RPMI8226 (cell line): ENCODE measurements around the gene TM9SF1.

Source experiments
- DNase-seq: peaks from one replicate; pipeline ENCODE4 v3.0.0-alpha.2; 2015

TM9SF1 gene

DNA sequence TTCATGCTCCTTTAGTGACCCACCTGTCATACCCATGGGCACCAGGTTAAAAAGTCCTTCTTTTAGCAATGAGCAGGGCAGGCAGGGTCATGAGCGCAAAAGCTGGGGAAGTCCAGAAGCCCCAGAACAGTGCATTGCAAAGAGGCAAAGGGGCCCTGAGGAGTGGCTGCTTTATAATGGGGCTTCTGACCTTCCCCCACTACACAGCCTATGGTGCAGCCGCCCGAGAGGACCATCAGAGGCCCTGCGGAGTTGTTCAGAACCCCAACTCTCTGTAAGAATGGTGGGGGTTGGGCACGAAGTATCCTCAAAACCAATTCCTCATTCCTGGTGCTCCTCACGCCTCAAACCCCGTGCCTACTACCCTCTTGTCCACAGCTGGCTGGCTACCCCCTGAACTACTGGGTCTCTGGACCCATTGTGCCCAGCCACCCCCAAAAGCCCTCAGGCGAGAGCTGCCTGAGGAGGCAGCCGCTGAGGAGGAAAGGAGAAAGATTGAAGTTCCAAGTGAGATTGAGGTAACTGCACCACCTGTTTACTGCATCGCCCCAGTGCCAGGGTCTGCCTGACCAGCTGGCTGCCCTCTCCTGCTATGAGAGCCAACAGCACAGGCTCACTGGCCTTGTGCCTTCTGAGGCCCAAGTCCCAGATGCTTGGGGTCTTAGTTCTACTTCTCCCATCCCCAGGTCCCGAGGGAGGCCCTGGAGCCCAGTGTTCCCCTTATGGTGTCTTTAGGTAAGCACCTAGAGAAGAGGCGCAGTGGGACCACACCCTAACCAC is 16.7 kb downstream of the TM9SF1 start:
- no peak for DNase-seq

DNA sequence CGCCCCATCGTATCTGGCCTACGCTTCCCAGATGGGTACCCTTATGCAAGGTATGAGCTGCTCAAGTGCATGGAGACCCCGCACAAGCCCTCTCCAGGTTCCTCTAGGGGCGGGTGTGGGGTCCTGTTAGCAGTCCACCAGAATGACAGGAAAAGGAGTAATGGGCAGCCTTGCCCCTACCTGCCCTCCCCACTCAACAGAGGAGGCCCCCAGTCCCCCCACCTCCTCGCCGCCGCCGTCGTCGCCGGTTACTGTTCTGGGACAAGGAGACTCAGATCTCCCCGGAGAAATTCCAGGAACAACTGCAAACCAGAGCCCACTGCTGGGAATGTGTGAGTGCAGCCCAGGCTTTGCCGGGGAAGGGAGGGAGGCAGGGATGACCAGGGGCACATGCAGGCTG is 17.4 kb downstream of the TM9SF1 start:
- DNase-seq = no peak

DNA sequence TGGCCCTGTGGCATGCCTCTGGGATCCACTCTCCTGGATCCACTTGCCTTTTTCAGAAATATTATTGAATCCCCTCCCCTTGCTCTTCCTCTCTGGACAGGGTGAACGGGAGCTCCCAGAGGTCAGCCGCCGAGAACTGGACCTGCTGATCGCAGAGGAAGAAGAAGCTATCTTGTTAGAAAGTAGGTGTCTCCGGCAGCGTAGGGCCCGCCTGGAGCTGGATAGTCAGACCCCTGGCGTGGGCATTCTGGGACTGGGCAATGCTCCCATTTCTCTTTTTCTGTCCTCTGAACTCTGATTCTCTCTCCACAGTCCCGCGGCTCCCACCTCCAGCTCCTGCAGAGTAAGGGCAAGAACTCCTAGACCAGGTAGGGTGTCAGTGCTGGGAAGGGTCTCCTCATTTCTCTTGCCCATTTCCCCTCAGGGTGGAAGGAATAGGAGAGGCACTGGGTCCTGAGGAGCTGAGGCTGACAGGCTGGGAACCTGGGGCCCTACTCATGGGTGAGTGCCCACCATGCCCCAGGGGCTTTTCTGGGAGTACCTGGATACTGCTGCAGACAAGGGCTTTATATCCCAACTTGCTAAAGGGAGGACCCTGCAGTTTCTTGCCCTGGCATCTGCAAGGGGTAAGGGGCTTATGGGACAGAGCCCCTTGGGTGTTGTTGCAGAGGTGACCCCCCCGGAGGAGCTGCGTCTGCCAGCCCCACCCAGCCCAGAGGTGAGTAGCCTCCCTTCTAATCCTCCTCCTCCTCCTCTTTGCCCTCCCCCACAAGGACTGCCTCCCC is 18.0 kb downstream of the TM9SF1 start:
- no peak for DNase-seq

DNA sequence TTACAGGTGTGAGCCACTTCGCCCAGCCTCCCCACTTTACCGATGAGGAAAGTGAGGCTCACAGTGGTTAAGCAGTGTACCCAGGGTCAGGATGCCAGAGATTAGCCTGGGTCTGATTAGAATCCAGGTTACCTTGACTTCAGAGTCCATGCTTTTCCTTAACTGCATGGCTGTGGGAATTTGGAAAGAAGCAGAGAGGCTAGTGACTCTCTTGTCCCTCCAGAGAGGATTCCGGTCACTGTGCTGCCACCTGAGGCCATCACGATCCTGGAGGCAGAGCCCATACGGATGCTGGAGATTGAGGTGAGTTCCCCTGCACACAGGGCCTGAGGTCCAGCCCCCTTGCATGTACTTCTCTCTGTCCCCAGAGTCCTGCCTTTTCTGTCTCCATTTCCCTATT is 18.6 kb downstream of the TM9SF1 start:
- no peak for DNase-seq

DNA sequence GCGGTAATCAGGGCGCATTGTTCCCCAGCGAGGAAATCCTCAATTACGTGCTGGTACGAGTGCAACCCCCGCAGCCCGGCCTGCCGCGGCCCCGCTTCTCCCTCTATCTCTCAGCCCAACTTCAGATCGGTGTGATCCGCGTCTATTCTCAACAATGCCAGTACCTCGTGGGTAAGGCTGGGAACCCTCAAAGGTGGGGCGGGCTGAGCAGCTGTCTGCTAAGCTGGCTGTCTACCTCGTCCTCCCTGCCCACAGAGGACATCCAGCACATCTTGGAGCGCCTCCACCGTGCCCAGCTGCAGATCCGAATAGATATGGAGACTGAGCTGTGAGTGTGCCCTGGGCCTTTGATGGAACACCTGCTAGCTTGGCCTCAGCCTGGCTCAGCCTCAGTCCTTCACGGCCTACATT is 22.4 kb downstream of the TM9SF1 start:
- DNase-seq = no peak

DNA sequence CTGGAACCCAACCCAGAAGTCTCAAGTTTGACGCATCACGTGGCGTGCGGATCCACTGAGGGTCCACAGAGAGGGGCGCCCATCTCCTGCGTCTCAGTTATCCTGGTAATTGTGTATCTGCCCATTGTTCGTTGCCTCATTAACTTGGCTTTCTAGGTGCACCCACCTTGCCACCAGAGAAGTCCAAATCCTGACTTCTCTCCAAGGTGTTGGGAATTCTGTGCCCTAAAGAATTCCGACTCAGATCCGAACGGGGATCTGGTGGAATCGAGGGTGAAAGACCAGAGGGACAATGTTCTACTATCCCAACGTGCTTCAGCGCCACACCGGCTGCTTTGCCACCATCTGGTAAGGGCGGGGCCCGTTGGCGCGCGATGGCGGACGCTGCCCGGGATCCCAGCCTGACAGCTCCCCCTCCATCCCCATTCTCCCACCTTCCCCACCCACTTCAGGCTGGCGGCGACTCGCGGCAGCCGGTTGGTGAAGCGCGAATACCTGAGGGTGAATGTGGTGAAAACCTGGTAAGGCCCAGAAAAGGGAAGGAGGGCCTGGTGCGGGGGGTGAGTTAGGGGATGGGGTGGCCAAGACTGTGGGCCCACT is 22.9 kb downstream of the TM9SF1 start:
- DNase-seq = no peak

DNA sequence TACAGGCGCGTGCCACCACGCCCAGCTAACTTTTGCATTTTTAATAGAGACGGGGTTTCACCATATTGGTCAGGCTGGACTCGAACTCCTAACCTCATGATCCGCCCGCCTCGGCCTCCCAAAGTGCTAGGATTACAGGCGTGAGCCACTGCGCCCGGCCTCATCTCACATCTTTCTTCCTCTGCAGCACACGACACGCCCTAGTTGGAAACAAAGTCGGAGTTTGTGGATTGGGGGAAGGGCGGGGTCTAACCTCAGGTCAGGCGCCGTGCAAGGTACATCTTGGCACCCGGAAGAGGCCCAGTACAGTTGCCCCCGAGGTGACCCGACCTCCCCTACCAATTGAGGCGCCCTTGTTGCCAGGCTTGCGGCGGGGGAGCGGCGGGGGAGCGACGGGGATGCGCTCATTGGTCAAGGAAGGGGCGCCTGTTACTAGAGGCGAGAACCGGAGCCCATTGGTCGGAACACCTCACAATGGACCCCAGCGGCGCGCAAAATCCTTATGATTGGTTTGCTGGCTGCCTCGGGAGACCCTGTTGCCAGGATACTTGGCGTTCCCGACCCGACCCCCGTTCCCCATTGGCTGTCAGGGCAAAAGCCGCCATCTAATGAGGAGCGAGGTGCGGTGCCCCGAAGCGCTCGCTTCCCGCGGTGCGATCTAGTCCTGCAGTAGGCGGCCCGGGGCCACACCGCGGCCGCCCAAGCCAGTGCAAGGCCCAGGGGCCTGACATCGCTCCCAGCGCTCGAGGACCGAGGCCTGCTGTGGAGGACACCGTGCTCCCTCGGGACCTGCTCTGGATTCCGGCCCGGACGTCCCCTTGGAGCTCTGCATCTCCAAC is 23.6 kb downstream of the TM9SF1 start, which contains the start of gene REC8:
TSS of gene REC8 (plus strand) at position 659 of the 839 bp plus-strand sequence. CDS start 473 bp downstream, outside the sequence.
- DNase-seq = no peak

DNA sequence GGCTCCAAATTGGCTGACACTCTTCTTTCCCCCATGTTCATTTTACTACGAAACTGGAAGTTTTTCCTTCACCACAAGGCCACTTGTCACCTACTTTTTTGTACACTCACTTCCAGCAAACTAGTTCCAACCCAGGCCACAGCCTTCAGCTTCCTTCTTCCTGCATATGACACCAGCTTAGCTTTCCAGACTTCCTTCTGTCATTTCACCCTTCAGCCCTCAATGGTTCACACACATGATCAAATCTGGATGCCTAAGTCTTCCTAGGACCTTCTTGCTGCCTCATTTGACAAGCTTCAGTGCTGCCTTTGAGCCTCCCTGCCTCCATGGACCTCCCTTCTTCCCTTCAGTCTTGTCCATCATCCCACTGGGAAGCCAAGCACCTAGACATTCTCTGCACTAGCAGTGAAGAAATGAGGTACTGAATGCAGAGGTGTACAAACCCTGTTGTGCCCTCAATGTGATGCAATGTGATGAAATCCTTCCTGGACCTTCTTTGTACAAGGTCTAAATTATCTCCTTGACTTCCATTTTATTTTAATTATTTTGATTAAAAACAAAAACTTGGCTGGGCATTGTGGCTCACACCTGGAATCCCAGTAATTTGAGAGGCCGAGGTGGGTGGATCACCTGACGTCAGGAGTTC is 27.6 kb downstream of the TM9SF1 start:
- DNase-seq = no peak

DNA sequence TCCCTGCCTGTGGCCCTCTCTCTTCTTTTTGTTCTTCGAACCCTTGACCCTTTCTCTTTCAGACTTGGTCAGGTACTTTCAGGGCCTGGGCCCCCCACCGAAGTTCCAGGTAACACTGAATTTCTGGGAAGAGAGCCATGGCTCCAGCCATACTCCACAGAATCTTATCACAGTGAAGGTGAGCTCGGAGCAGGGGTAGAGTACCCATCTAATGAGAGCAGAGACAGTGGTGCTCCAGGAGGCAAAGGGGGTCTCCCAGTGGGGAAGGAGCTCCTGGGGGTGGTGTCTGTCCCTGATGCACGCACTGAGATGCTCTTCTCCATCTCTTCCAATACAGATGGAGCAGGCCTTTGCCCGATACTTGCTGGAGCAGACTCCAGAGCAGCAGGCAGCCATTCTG is 29.5 kb downstream of the TM9SF1 start:
- DNase-seq = no peak

DNA sequence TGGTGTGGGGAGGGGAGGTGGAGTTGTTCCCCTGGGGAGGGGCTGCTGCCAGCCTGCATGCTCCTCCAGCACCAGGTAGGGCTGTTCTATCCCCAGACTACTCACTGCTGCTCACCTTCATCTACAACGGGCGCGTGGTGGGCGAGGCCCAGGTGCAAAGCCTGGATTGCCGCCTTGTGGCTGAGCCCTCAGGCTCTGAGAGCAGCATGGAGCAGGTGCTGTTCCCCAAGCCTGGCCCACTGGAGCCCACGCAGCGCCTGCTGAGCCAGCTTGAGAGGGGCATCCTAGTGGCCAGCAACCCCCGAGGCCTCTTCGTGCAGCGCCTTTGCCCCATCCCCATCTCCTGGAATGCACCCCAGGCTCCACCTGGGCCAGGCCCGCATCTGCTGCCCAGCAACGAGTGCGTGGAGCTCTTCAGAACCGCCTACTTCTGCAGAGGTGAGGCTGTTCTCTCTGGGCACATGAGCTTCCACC is 30.7 kb downstream of the TM9SF1 start:
- DNase-seq = no peak

DNA sequence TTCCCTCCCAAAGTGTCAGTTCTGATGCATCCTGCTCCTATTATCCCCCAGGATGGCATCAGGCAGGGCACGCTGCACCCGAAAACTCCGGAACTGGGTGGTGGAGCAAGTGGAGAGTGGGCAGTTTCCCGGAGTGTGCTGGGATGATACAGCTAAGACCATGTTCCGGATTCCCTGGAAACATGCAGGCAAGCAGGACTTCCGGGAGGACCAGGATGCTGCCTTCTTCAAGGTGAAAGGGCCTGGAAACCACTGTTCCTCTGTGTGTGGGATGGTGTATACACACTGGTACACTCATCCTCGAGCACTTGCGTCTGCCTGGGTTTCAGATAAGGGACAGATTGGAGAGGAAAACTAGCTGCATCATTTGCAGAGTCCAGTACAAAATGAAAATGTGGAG is 33.1 kb downstream of the TM9SF1 start:
- no peak for DNase-seq

DNA sequence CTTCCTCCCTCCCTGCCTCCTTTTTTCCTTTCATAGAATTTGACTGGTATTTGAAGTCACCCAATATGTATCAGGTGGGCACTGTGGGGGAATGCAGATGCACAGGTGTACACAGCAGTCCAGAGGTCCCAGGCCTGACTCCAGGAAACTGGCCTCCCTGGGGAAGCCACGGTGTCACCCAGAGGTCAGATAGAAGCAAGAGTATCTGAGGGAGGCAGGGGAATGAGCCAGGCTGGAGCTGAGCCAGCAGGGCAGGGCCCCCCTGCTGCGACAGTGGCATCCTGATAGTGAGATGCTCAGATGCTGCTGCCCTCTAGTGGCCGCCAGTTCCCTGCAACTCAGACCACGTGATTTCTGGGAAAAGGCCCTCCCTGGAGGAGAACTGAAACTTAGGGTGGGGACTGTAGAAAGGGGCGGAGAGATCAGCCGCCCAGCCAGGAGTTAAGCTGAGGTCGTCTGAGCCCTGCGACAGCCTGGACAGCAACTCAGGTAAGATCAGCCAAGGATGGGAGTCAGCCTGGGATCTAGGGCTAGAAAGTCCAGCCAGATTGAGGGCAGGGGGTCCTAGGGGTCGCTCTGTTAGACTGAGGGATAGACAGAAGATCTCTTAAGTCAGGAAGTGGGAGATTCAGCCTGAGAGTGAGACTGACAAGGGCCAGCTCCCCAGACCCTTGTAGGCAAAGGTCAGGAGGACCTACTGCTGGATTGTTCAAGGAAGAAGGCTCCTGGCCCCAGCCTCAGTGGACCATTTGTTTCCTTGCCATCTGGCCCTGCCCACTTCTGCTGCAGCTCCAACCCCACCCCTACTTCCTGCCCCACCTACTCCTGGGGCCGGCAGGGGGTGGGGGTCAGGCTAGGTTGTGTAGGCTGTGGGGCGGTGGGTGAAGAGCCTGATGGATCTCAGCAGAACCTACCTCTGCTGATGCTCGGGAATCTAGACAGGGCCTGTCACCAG is 34.1 kb downstream of the TM9SF1 start, which contains the start of gene IRF9:
TSS of gene IRF9 (plus strand) at position 416 of the 955 bp plus-strand sequence. CDS start 880 bp downstream, outside the sequence.
- peak; percentile 93 for DNase-seq

DNA sequence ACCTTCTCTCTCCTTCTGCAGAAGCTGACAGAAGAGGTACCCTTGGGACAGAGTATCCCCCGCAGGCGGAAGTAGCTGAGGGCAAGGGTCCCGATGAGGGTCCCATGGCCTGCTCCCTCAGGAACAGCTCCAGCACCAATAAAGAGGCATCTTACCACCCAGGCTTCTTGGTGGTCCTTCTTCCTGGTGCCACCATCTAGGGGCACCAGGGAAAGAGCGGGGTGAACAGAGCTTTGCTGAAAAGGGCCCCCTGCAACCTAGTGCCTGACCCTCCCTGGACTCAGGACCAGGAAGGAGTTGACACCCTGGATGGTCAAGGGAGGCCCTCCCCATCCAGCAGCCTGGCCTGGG is 34.8 kb downstream of the TM9SF1 start:
- DNase-seq = no peak

DNA sequence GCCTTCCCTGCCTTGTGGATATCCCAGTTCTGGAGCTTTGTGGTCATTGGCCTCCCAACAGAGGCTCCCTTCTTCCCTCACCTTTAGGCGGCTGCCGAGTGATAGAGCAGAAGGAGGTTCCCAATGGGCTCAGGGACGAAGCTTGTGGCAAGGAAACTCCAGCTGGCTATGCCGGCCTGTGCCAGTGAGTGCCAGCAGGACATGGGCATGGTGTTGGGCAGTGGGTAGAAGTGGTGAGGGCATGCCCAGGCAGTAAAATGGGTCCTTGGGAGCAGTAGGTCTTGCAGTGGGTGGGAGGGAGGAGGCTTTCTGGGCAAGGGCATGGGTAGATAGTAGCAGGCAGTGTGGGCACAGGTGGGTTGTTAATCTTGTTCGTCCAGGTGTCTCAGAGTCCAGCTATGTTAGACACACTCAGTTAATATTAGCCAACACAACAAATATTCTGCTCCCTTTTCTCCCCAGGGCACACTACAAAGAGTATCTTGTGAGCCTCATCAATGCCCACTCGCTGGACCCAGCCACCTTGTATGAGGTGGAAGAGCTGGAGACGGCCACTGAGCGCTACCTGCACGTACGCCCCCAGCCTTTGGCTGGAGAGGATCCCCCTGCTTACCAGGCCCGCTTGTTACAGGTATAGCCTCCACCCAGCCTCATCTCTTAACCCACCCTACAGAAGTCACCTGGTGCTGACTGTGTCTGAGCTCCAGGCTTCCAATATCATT is 35.3 kb downstream of the TM9SF1 start:
- DNase-seq = no peak

DNA sequence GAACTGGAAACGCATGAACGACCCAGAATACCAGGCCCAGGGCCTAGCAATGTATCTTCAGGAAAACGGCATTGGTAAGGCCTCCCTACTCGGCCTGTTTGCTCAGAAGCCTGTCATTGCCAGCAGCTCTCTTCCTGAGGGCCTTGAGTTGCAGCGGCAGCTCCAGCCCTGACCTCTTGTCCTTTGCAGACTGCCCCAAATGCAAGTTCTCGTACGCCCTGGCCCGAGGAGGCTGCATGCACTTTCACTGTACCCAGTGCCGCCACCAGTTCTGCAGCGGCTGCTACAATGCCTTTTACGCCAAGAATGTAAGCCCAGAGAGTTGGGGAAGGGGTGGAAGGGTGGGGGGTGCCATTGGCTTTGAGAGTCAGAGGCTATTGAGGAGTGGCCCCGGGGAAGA is 37.9 kb downstream of the TM9SF1 start:
- no peak for DNase-seq

DNA sequence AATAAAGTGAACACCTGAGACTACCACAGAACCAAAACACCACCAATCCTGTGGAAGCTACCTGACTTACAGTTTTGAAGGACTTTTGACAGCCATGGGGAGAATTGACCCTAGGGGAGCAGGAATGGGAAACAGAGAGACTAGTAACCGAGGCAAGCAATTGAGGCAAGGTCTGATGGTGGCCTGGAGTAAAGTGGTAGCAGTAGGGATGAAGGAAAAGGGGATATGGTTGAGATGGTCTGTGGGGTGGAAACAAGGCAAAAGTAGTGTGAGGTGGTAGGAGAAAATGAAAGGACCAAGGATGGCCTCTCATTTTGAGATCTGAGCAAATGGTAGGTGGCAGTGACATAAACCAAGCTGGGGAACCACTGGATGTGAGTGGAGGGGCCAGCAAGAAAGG is 38.4 kb downstream of the TM9SF1 start:
- no peak for DNase-seq

DNA sequence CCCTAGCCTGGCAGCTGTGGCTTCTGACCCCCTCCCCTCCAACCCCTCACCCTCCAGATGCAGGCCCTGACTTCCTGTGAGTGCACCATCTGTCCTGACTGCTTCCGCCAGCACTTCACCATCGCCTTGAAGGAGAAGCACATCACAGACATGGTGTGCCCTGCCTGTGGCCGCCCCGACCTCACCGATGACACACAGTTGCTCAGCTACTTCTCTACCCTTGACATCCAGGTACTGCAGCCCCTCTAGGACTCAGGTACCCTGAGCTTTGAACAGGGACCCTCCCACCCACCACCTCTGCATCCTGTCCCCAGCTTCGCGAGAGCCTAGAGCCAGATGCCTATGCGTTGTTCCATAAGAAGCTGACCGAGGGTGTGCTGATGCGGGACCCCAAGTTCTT is 40.1 kb downstream of the TM9SF1 start:
- no peak for DNase-seq

DNA sequence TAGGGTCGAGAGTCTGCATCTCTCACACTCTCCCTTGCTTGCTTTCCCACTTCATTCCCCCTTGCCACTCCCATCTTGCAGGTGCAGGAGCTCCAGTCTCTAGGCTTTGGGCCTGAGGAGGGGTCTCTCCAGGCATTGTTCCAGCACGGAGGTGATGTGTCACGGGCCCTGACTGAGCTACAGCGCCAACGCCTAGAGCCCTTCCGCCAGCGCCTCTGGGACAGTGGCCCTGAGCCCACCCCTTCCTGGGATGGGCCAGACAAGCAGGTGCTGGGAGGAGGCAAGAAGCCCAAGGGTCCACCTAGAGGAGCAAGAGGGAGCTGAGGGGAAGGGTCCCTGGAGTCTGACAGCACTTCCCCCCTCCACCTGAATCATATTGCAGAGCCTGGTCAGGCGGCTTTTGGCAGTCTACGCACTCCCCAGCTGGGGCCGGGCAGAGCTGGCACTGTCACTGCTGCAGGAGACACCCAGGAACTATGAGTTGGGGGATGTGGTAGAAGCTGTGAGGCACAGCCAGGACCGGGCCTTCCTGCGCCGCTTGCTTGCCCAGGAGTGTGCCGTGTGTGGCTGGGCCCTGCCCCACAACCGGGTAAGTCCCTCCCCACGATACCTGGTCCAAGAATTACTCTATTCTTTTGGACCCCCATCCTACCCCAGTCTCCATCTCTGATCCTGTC is 43.7 kb downstream of the TM9SF1 start:
- no peak for DNase-seq

DNA sequence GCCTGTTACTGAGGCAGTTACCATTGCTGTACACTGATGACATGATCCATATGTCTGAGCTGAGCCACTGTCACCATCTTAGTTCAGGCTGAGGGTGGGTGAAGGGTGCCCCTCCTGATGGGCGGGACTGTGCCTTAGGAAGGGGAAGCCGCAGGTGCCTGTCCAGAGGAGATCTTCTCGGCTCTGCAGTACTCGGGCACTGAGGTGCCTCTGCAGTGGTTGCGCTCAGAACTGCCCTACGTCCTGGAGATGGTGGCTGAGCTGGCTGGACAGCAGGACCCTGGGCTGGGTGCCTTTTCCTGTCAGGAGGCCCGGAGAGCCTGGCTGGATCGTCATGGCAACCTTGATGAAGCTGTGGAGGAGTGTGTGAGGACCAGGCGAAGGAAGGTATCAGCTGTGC is 44.2 kb downstream of the TM9SF1 start:
- no peak for DNase-seq

DNA sequence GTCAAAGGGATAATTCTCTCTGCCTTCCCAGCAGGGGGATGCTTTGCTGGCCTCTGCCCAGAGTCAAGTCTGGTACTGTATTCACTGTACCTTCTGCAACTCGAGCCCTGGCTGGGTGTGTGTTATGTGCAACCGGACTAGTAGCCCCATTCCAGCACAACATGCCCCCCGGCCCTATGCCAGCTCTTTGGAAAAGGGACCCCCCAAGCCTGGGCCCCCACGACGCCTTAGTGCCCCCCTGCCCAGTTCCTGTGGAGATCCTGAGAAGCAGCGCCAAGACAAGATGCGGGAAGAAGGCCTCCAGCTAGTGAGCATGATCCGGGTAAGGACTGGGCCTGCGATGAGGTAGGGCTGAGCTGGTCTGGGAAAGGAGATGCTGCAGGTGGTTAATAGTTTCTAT is 44.7 kb downstream of the TM9SF1 start:
- no peak for DNase-seq
